ENCODE measurements around the gene ACBD6. TPM values are rescaled to one million over a fixed set of nuclear protein-coding genes. Genes with fewer than 3 reads are reported as not detected.

ACBD6 gene

DNA sequence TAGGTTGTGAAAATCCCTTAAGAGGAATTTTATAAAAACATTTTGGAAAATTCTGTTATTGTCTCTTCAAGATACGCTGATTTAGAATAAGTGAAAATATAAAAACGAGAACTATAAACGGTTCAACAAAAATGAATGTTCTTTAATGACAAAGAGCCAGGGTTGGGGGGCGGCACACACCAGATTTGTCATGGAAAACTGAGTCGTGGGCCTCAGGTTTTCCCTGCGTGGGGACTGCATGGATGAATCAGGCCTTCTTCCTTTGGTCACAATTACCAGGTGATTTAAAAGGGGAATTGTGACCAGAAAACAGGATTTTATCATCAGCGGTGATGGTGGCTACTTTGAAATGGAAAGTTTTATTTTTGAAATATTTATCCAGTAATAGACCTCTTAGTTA lies 263.7 kb downstream of the ACBD6 start:
- no peak for DNase-seq (ENCODE audit: low read depth in 1 of 2, low spot score in 1 of 2)
- peaks cover 67% of the 10 kb centered on the region for H3K27me3 ChIP-seq (ENCODE audit: insufficient read depth, poor library complexity, severe bottlenecking)

More for the DNA sequence above, 263.7 kb downstream of the ACBD6 start:
- Histone ChIP-seq H3K4me3 (replicated peaks; ENCODE audit: insufficient read depth, low read length) (no peak overlapping the region), H3K27ac (replicated peaks) (no peak overlapping the region)
- TF ChIP-seq CTCF (IDR thresholded peaks at IDR 0.05; ENCODE audit: insufficient read depth, low read length) (no peak), SPI1 (IDR thresholded peaks at IDR 0.05; ENCODE audit: borderline replicate concordance, low read depth) (no peak), POLR2AphosphoS5 (IDR thresholded peaks at IDR 0.05; ENCODE audit: low read depth) (no peak), REST (IDR thresholded peaks at IDR 0.05; ENCODE audit: insufficient replicate concordance, low read depth) (no peak), GABPA (IDR thresholded peaks at IDR 0.05; ENCODE audit: low read depth) (no peak)

Small RNA genes lying within 50 kb of the gene (microRNA-seq; reads per million reads assigned to microRNA genes)
- not detected for gene MIR3121
